Measurements from ENCODE around the gene RNF167.
A peak's percentile ranks its signal among the peaks of the same experiment; 100 is the strongest.

RNF167 gene

GRCh38 chr17:4980644-4981216, 40.7 kb downstream of the RNF167 start:
- peak; percentile 65 for DNase-seq (ENCODE audit: low read depth)

GRCh38 chr17:4982305-4982704, 42.2 kb downstream of the RNF167 start:
- no peak for DNase-seq (ENCODE audit: low read depth)

GRCh38 chr17:4986403-4986802, 46.3 kb downstream of the RNF167 start:
- peak; percentile 48 for DNase-seq (ENCODE audit: low read depth)

- peak; percentile 79 for DNase-seq (ENCODE audit: low read depth)
Observed at GRCh38 chr17:4986951-4987766, 47.1 kb downstream of the RNF167 start, which contains the start of gene CAMTA2. Gene CAMTA2 (minus strand): TSS chr17:4987675. CDS start chr17:4986222, 1,453 bp downstream.

- DNase-seq (ENCODE audit: low read depth) = peak; percentile 35
Observed at GRCh38 chr17:4987767-4988567, 47.9 kb downstream of the RNF167 start.

- DNase-seq (ENCODE audit: low read depth) = no peak
Observed at GRCh38 chr17:4994081-4994595, 54.1 kb downstream of the RNF167 start.

All from ELR (cell line).